ENCODE results near the gene MET.

Gene MET

DNA sequence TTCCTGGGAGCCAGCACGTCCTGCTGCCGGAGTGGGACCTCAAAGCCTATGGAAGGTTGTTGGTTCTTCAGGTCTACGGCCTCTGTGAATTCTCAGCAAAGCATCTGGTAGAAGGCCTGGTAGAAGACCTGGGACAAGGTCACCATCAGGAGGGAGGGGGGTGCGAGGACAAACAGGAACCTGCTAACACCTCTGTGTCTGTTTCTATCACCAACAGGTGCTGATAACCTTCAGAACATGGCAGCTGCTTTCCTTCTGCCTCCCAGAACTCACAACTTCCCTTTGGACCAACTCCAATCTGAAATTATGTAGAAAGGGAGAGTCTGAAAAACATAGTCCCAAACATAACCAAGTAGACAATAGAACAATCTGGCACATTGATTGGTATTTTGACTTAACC lies 8.3 kb upstream of the MET start:
- no peak for DNase-seq (ENCODE audit: low read depth in 3 of 3, low spot score in 1 of 3)

DNA sequence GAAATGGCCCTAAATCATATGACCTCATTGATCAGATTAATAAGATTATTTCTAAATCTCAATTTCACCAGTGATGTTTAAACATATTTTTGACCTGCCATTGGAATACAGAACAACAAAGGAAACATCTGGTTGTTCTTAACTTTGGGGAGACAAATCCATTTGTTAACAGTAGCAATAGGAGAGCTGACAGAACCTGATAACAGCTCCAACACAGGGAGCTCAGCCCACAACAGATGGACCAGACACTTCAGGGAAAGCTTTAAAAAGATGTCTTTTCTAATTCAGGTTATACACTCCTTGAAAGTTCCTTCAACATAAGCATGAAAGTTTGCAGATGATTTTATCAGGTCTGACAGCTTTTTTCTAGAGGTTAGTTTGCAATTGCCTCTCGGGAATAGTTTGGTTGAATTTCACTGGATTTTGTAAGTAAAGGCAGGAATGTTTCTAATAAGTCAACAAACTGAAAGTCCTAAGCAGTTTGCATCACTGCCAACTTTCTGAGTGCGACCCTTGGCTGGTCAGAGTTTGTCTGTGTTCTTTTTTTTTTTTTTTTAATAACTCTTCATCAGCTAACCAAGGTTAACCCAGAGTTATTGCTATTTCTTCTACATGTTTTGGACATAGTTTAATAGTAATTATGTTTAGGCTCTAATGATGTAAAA lies 6.5 kb upstream of the MET start:
- no peak for DNase-seq (ENCODE audit: low read depth in 3 of 3, low spot score in 1 of 3)

DNA sequence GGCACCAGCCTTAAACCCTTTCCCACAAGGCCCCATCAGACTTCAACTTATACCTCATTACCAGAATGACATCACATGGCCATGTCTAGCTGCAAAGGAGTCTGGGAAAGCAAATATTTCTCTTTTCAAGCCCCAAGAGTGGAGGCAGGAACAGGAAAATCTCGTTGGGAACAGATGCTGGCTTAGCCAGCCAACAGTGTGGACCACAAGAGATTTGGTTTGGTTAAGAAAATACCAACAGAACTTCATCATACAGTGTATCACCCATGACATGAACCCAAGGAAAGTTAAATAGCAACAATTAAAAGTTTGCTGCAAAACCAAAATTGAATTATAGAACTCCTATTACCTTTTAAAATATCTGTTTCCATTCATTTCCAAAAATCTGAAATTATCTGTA lies 2.2 kb upstream of the MET start:
- DNase-seq (ENCODE audit: low read depth in 3 of 3, low spot score in 1 of 3) = no peak

DNA sequence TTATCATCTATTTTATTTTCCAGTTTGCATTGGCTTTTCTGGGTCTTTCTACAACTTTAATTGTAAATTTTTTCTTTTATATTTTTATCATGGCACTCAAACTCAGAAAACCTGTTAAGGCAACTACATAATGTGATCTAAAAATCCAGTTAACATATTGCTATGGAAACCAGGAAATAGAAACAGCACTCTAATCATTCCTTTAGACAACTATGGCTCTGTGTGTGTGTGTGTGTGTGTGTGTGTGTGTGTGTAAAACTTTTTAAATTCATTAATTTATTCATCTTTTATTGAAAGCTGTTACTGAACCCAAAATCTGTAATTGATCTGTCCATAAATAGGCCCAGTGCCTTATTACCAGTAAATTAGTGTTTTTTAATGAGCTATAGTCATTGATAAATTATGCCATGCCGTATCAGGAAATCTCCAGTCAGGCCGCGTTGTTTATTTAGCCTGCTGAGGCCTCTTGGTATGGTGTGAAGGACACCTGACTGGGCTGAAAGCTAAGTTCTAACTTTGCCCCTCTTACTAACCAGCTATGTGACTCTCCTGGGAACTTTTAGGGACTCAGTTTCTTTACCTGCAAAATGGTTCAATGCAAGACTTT lies 1.5 kb upstream of the MET start:
- no peak for DNase-seq (ENCODE audit: low read depth in 3 of 3, low spot score in 1 of 3)

DNA sequence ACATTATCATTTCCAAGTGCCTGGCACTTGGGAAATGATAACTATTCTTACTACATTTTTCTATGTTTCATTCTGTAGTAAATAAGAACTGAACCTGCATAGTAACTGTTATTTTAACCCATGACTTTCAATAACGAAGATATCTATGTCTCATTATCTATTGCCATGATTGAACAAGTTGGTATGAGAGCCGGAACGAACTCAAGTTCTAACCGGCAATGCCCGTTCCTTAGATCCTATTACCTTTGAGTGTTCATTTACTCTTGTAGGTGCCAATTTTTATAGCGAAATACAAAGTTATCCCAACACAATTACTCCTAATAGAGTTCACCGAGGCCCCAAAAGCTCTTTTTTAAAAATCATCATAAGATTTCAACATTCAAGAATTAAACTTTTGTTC lies 885 bp upstream of the MET start:
- DNase-seq (ENCODE audit: low read depth in 3 of 3, low spot score in 1 of 3) = no peak

DNA sequence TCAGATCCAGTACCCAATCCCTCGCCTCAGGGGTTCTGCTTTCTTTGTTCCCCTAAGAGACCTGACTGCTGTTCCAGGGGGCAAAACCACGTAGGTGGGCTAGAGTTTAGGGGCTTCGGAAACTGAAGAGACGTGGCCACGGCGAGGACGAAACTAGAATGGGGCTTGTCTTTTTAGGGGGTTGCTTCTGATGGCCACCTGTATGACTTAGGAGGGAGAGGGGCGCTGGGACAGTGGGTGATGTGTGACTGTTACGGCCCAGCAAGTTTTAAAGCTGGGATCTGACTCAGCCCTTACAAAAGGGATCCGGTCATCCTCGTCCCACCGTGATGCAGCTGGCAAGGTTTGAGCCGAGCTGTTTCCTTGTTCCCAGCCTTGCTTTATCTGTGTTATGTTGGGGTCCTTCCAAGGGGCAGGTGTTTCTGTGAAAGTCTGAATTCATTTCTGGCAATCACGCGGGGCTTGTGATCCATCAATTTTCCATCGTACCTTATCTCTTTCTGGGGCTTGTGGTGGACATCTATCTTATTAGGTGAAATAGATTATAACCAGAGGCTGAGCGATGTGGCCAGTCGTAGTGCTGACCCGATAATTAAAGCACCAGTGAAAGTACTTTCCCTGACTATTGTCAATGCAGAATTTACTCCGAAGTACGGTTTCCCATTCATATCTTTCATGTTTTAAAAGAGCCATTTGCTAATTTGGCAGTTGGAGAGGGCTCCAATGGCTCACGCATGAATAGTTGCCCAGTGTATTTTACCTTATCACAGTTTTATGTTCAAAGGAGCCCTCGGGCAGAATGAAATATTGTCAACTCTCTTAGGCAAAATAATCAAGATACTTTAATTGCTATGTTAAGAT lies 830 bp downstream of the MET start:
- no peak for DNase-seq (ENCODE audit: low read depth in 3 of 3, low spot score in 1 of 3)

DNA sequence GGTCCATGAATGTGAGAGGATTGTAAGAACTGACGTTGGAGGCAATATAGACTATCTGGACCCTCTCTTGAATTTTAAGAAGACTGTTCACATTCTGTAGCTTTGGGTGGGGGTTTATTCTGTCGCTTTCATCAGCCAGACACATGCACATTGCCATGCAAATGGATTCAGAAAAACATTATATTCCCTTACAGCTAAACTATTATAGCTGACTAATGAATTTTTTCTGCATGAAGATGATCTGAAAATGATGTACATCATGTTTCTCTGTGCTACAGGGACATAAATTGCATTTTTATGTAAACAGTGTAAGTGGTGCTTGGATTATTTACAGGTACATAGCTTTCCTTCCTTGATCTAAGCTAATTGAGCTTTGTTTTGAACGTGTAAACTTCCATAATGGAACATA lies 1.5 kb downstream of the MET start:
- no peak for DNase-seq (ENCODE audit: low read depth in 3 of 3, low spot score in 1 of 3)

DNA sequence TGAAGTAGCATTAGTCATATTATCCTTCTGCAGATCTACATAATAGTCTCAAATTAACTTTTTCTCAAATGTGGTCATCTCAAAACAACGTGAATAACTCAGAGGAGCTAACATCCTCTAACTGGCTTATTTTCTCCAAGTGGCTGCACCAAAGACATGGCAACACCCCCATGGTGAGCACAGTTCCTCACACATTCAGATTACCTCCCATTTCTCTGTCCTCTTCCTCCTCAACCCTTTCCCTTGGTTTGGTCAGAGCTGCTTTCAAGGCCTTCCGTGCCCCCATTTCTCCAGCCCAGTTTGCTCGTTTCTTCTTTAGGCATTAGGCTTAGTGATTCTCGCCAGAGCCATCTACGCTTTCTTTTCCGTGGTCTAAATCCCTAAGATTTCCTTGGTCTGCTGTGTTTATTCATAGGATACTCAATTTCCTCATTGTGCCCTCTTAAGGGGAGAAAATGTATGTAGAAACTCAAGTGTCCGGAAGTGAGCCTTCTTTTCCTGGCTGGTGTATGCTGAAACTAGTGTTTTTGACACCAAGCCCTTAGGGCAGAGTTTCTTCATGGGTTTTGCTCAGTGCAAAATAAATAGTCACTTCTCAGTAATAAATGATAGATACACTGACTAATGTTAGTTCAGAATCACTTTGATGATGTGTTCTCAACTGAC lies 2.6 kb downstream of the MET start:
- no peak for DNase-seq (ENCODE audit: low read depth in 3 of 3, low spot score in 1 of 3)

DNA sequence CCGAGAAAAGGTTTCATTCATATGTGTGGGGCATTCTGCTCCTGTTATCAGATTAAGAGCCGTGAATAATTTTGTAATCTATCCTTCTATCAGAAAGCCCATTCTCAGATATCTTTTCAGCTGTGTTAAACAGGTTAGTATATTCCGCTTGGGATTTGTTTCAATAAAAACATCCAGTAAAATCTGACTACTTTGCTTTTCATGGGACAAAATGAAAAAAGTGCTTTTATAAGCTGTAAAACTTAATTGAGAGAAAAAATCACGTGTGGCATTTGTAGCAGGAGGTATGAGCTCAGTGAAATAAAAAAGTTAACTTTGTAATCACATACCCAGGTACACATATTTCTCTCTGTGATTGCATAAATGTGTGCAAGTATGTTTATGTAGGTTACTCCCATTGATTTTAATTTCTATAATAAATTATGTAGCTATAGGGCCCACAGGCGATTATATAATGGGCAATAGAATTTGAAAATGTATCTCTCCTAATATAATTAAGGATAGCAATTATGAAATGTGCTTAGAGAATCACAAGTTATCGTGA lies 3.9 kb downstream of the MET start:
- no peak for DNase-seq (ENCODE audit: low read depth in 3 of 3, low spot score in 1 of 3)

DNA sequence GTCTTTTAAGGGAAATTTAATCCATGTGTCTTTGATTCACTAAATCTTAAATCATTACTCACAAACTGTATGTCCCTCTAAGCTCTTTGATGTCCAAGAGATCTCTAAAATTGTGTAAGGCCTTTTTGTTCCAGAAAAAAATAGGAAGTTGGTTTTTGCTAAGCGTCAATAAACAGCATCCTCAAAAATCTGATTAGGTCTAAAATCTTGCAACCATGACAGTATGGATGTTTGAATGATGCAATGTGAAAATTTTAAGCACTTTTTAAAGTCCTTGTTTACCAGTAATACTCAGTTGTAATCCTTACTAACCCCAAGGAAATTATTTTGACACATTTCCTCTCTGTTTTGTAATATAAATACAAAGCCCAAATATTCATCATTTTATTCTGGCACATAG lies 6.8 kb downstream of the MET start:
- DNase-seq (ENCODE audit: low read depth in 3 of 3, low spot score in 1 of 3) = no peak

DNA sequence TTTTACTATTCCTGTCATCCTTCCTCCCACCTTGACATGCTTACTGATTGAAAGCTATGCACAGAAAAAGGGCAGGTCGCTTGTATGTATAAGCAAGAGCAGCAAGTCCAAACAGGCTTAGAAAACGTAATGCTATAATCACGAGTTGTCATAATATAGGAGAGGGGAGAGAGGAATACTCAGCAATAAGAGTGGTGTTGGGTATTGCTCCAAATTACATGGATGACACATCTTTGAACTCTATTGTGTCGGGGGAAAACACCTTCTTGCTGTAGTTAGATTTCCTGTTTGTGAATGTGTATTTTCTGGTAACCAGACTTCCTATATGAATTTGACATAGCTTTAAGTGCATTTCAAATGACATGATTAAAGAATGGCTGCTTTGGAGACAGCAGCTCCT lies 7.5 kb downstream of the MET start:
- DNase-seq (ENCODE audit: low read depth in 3 of 3, low spot score in 1 of 3) = no peak

DNA sequence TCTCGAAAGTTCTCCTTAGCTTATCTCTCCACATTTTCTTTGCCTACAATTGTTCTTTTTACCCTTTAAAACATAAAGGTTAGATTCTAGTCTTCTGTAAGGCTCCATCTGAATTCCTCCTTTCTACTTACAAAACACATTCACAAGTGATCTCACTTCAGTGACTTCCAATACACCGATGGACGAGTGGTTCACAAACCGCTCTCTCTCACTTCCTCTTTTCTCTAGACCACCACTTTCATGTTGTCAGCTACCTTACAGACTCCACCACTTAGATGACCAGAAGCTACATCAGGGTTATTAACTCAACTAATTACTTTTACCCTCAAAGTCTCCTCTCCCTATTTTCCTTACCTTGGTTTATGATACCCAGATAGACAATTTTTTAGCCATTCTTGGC lies 11.8 kb downstream of the MET start:
- DNase-seq (ENCODE audit: low read depth in 3 of 3, low spot score in 1 of 3) = no peak

DNA sequence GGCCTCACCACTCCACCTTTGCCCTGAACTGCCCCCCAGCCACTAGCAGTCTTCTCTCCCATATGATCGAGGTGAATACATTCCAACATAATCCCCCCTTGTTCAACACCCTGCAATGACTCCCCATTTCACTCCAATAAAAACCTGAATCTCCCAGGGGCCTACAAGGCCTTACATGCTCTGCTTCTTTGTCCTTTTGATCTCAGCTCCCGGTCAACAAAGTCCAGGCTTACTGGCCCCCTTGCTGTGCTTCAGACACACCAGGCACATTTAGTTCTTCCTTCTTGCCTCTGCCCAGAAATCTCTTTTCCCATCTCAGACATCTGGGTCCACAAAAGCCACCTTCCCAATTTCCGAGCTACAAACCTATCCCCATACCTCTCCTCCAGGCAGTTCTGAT lies 14.0 kb downstream of the MET start:
- DNase-seq (ENCODE audit: low read depth in 3 of 3, low spot score in 1 of 3) = no peak

DNA sequence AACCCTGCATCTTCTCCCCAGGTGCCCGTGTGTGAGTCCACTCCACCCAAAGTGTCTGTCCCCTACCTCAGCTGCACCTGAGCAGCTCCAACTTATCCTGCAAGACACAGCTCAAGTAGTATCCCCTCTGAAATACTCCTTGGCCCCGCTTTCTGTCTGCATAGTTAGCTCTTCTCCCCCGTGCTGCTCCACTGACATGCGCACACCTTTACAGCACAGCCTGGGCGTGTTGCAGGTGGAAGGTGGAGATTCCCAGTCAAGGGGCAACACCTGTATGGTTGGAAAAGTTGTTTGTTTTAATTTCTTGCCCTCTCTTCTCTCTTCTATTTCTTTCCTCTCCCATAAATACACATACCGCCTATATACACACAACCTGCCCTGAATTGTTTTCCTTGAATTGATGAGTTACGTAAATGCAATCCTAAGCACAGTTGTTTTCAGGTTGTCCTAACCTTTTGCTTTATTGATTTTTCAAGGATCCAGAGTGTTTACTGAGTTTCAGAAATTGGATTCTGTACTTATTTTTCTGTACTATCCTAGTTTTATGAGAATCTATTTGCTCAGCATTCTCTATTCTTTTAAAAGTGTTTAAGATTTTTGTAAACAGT lies 14.9 kb downstream of the MET start:
- DNase-seq (ENCODE audit: low read depth in 3 of 3, low spot score in 1 of 3) = no peak

DNA sequence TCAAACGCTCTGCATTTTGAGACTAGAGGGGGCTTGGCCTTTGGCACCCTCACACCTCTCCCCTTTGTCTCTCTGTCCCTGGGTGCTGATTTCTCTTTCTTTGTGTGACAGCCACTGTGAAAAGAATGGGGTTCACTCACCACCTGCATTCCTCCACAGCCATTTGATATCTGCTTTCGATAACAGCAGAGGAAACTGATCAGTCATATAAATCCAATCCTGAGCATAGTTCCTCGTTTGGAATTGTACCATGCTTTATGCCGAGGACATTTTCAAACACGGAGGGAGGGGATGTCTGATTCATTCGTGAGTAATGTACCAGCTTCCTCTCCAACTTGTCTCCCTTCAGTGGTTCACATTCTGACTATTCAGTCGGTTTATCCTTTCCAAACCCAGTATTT lies 15.8 kb downstream of the MET start:
- DNase-seq (ENCODE audit: low read depth in 3 of 3, low spot score in 1 of 3) = no peak

DNA sequence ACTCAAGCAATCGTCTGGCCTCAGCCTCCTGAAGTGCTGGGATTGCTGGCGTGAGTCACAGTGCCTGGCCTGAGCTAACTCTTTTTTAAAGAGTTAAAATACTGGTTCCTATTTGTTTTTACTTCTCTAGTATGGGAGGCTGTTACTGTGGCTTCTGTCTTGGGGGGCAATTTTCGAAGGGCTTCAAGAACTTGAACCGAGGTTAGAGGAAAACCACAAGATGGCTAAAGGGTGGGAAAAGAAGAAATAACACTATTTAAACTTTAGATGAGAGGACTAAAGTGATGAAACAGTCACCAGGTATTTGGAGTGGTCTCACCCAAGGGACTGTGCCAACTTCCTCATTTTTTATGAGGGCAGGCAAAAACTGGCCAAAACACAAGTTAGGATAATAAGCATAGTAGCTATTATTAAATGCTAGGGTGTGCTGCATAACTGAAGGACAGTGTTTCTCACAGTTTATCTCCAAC lies 17.8 kb downstream of the MET start:
- DNase-seq (ENCODE audit: low read depth in 3 of 3, low spot score in 1 of 3) = no peak

DNA sequence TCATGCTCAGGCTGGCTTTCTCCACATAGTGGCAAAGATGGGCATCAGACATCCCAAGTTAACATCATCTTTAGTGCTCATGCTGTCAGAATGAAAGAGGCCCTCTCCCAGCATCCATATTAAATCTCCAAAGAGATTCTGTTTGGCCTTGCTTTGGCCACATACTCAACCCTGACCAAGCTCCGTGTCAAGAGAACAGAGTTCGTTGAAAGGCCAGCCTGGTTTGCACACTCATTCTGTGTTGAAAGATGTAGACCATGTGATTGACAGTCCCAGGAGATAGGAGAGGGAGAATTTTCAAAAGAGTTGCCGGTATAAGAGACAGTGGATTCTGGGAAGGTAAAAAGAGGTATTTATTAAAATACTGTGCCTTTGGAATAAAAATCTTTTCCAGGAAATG lies 19.7 kb downstream of the MET start:
- DNase-seq (ENCODE audit: low read depth in 3 of 3, low spot score in 1 of 3) = no peak

DNA sequence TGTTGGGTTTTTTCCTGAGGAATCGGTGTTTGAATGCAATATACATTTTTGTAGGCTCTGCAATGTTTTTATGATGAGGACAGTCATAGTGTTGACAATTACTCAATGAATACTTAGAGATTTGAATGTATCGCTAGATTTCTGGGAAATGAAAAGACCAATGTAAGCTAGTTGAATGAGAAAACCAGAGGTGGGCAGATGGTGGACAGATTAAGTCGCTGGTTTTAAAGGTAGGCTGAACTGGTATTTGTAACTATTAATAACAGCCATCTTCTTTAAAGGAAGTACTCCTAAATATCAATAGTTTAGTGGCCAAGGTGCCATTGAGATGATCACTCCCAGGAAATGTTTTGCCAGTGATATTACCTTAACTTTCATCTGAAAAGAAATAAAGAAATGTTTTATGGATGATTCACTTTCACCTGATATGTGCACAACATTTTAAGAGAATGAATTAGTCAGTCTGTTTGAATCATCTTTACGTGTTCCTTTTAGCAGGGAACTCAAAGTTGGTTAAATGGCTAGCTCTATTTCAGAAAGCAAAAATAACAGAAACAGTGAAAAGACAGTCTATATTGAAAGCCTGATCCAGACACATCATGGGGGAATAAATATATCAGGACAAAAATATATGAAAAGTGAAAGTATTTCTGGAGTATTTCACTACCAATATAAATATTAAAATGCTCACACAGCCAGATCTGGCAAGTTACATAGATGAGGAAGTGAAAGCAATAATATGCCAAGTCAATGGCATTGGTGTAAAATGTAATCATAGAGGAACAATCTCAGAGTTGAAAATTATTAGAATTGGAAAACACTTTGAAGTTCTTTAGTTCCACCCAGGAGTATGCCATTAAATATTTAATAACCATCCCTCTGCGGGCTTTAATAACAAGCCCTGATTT lies 20.7 kb downstream of the MET start:
- no peak for DNase-seq (ENCODE audit: low read depth in 3 of 3, low spot score in 1 of 3)

DNA sequence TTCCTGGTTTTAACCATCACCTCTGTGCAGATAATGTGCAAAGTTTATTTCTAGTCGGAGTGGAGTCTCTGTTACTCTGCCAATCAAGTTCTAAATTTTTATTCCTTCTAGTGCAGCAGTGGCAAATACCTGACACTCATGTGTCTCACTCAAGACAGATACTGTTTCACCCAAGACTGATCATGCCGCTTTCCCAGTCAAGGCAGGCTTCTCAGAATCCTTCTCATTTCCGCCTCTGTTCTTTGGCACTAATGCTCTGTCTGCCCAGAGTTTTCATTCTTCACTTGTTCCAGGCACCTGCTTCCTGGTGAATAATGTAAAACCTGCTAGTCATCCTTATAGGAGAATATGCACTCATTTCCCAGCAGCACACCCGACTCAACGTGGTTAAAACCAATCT lies 24.7 kb downstream of the MET start:
- no peak for DNase-seq (ENCODE audit: low read depth in 3 of 3, low spot score in 1 of 3)

DNA sequence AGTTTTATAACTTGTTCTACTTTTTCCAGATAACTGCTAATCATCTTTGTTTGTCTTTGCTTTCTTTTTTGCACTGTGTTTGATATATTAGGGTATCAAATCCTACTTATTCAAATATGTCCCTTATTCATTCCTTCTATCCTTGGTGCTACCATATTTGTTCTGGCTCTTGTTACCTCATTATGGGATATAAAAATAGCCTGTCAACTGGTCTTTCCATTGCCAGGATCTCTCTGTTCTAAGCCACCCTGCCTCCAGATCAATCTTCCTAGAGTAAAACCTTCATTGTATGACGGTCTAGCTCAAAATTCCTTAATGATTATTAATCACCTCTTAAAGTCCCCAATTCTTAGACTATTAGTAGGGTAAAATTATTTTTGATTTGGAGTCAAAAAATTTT lies 25.2 kb downstream of the MET start:
- DNase-seq (ENCODE audit: low read depth in 3 of 3, low spot score in 1 of 3) = no peak

All from stimulated activated CD4-positive, alpha-beta T cell treated with anti-CD3 and anti-CD28 coated beads, TNF-alpha, amount 100 ng/mL, for 1 hour (primary cell).